ENCODE measurements around the gene ELMO1.

Gene ELMO1

DNA sequence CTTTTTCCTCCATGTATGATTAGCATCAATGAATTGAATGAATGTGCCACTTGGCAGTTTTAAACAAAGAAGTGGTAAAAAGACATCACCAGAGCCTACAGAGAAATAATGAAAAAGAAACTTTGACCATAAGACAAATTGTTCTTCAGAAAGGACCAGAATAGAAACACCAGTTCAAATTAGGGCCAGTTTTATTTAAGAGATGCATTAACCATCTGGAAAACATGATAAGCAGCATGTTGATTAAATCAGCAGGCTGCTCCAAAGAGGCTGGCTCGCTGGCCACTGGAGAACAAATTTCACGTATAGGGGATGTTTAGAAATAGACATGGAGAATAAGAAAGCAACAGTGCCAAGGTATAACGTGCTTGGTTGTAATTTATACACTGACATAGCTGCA lies 482.0 kb downstream of the ELMO1 start:
- Histone ChIP-seq H3K4me1 (ENCODE audit: control insufficient read depth, insufficient read depth, low read length) (0 out of 2 replicates have a peak, but pooled peaks cover 1% of the 10 kb centered on the region), H3K27ac (ENCODE audit: low read length) (no peak overlapping the region), H3K9me3 (ENCODE audit: control insufficient read depth, insufficient read depth, low read length) (no peaks in the 10 kb centered on the region), H3K36me3 (ENCODE audit: control insufficient read depth, insufficient read depth, low read length) (no peaks in the 10 kb centered on the region), H3K4me3 (ENCODE audit: low read length) (no peak overlapping the region), H3K27me3 (ENCODE audit: control insufficient read depth, insufficient read depth, low read length) (no peaks in the 10 kb centered on the region)
- no CpG with 5 or more reads among the region's 3 CpGs for WGBS (ENCODE audit: insufficient coverage, insufficient read length)
- DNase-seq (ENCODE audit: low read depth, low spot score) = no peak

- no CpG with 5 or more reads among the region's 3 CpGs for WGBS (ENCODE audit: insufficient coverage, insufficient read length)
- DNase-seq (ENCODE audit: low read depth, low spot score) = no peak
- 0 out of 2 replicates have a peak, but pooled peaks cover 1% of the 10 kb centered on the region for H3K4me1 ChIP-seq (ENCODE audit: control insufficient read depth, insufficient read depth, low read length)
- H3K4me3 ChIP-seq (ENCODE audit: low read length) = no peak overlapping the region
- H3K27ac ChIP-seq (ENCODE audit: low read length) = no peak overlapping the region
- no peaks in the 10 kb centered on the region for H3K27me3 ChIP-seq (ENCODE audit: control insufficient read depth, insufficient read depth, low read length)
- no peaks in the 10 kb centered on the region for H3K9me3 ChIP-seq (ENCODE audit: control insufficient read depth, insufficient read depth, low read length)
- no peaks in the 10 kb centered on the region for H3K36me3 ChIP-seq (ENCODE audit: control insufficient read depth, insufficient read depth, low read length)
Observed at GRCh38 chr7:36966039-36966438, 482.6 kb downstream of the ELMO1 start.

- Histone ChIP-seq H3K9me3 (ENCODE audit: control insufficient read depth, insufficient read depth, low read length) (no peaks in the 10 kb centered on the region), H3K4me3 (ENCODE audit: low read length) (no peak overlapping the region), H3K27ac (ENCODE audit: low read length) (no peak overlapping the region), H3K27me3 (ENCODE audit: control insufficient read depth, insufficient read depth, low read length) (no peaks in the 10 kb centered on the region), H3K36me3 (ENCODE audit: control insufficient read depth, insufficient read depth, low read length) (no peaks in the 10 kb centered on the region), H3K4me1 (ENCODE audit: control insufficient read depth, insufficient read depth, low read length) (0 out of 2 replicates have a peak, but pooled peaks cover 1% of the 10 kb centered on the region)
- no peak for DNase-seq (ENCODE audit: low read depth, low spot score)
- WGBS (ENCODE audit: insufficient coverage, insufficient read length) = no CpG with 5 or more reads among the region's 1 CpG
Observed at GRCh38 chr7:36965625-36966024, 483.0 kb downstream of the ELMO1 start.

- no peak for DNase-seq (ENCODE audit: low read depth, low spot score)
- H3K4me1 ChIP-seq (ENCODE audit: control insufficient read depth, insufficient read depth, low read length) = 0 out of 2 replicates have a peak, but pooled peaks cover 1% of the 10 kb centered on the region
- H3K36me3 ChIP-seq (ENCODE audit: control insufficient read depth, insufficient read depth, low read length) = no peaks in the 10 kb centered on the region
- no peak overlapping the region for H3K27ac ChIP-seq (ENCODE audit: low read length)
- no peaks in the 10 kb centered on the region for H3K9me3 ChIP-seq (ENCODE audit: control insufficient read depth, insufficient read depth, low read length)
- WGBS (ENCODE audit: insufficient coverage, insufficient read length) = no CpG with 5 or more reads among the region's 2 CpGs
- no peaks in the 10 kb centered on the region for H3K27me3 ChIP-seq (ENCODE audit: control insufficient read depth, insufficient read depth, low read length)
- no peak overlapping the region for H3K4me3 ChIP-seq (ENCODE audit: low read length)
Observed at GRCh38 chr7:36964297-36964696, 484.4 kb downstream of the ELMO1 start.

- H3K36me3 ChIP-seq (ENCODE audit: control insufficient read depth, insufficient read depth, low read length) = no peaks in the 10 kb centered on the region
- H3K4me3 ChIP-seq (ENCODE audit: low read length) = no peak overlapping the region
- H3K4me1 ChIP-seq (ENCODE audit: control insufficient read depth, insufficient read depth, low read length) = 0 out of 2 replicates have a peak, but pooled peaks cover 1% of the 10 kb centered on the region
- H3K27me3 ChIP-seq (ENCODE audit: control insufficient read depth, insufficient read depth, low read length) = no peaks in the 10 kb centered on the region
- WGBS (ENCODE audit: insufficient coverage, insufficient read length) = no CpG with 5 or more reads among the region's 3 CpGs
- DNase-seq (ENCODE audit: low read depth, low spot score) = no peak
- no peak overlapping the region for H3K27ac ChIP-seq (ENCODE audit: low read length)
- no peaks in the 10 kb centered on the region for H3K9me3 ChIP-seq (ENCODE audit: control insufficient read depth, insufficient read depth, low read length)
Observed at GRCh38 chr7:36962367-36962766, 486.3 kb downstream of the ELMO1 start.

DNA sequence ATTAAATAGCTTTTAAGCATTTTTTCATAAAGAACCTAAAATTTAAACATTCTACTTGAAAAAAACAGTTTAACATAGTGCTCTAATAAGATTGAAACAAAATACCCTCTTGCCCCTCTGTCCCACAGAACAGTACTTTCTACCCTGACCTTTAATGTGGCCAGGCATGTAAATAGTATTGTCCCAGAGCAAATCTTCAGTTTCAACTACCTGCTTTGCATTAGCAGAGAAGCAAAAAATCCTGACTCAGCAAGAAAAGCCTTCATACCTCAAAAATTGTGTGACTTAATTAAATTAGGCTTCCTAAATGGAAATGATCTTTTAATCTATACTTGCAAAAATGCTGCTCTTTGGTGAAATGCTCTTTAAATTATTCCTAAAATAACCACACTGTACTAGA lies 487.0 kb downstream of the ELMO1 start:
- Histone ChIP-seq H3K27ac (ENCODE audit: low read length) (no peak overlapping the region), H3K9me3 (ENCODE audit: control insufficient read depth, insufficient read depth, low read length) (no peaks in the 10 kb centered on the region), H3K4me3 (ENCODE audit: low read length) (no peak overlapping the region), H3K4me1 (ENCODE audit: control insufficient read depth, insufficient read depth, low read length) (0 out of 2 replicates have a peak, but pooled peaks cover 1% of the 10 kb centered on the region), H3K36me3 (ENCODE audit: control insufficient read depth, insufficient read depth, low read length) (no peaks in the 10 kb centered on the region), H3K27me3 (ENCODE audit: control insufficient read depth, insufficient read depth, low read length) (no peaks in the 10 kb centered on the region)
- no peak for DNase-seq (ENCODE audit: low read depth, low spot score)

- H3K36me3 ChIP-seq (ENCODE audit: control insufficient read depth, insufficient read depth, low read length) = no peaks in the 10 kb centered on the region
- H3K27me3 ChIP-seq (ENCODE audit: control insufficient read depth, insufficient read depth, low read length) = no peaks in the 10 kb centered on the region
- H3K27ac ChIP-seq (ENCODE audit: low read length) = no peak overlapping the region
- WGBS (ENCODE audit: insufficient coverage, insufficient read length) = no CpG with 5 or more reads among the region's 2 CpGs
- H3K4me3 ChIP-seq (ENCODE audit: low read length) = no peak overlapping the region
- 0 out of 2 replicates have a peak, but pooled peaks cover 1% of the 10 kb centered on the region for H3K4me1 ChIP-seq (ENCODE audit: control insufficient read depth, insufficient read depth, low read length)
- H3K9me3 ChIP-seq (ENCODE audit: control insufficient read depth, insufficient read depth, low read length) = no peaks in the 10 kb centered on the region
- DNase-seq (ENCODE audit: low read depth, low spot score) = no peak
Observed at GRCh38 chr7:36961097-36961496, 487.6 kb downstream of the ELMO1 start.

- no CpG with 5 or more reads among the region's 1 CpG for WGBS (ENCODE audit: insufficient coverage, insufficient read length)
- H3K4me1 ChIP-seq (ENCODE audit: control insufficient read depth, insufficient read depth, low read length) = 0 out of 2 replicates have a peak, but pooled peaks cover 1% of the 10 kb centered on the region
- H3K36me3 ChIP-seq (ENCODE audit: control insufficient read depth, insufficient read depth, low read length) = no peaks in the 10 kb centered on the region
- H3K27me3 ChIP-seq (ENCODE audit: control insufficient read depth, insufficient read depth, low read length) = no peaks in the 10 kb centered on the region
- DNase-seq (ENCODE audit: low read depth, low spot score) = no peak
- H3K9me3 ChIP-seq (ENCODE audit: control insufficient read depth, insufficient read depth, low read length) = no peaks in the 10 kb centered on the region
- H3K27ac ChIP-seq (ENCODE audit: low read length) = no peak overlapping the region
- no peak overlapping the region for H3K4me3 ChIP-seq (ENCODE audit: low read length)
Observed at GRCh38 chr7:36960105-36960504, 488.6 kb downstream of the ELMO1 start.

- DNase-seq (ENCODE audit: low read depth, low spot score) = no peak
- Histone ChIP-seq H3K4me1 (ENCODE audit: control insufficient read depth, insufficient read depth, low read length) (0 out of 2 replicates have a peak, but pooled peaks cover 1% of the 10 kb centered on the region), H3K36me3 (ENCODE audit: control insufficient read depth, insufficient read depth, low read length) (no peaks in the 10 kb centered on the region), H3K27me3 (ENCODE audit: control insufficient read depth, insufficient read depth, low read length) (no peaks in the 10 kb centered on the region), H3K4me3 (ENCODE audit: low read length) (no peak overlapping the region), H3K9me3 (ENCODE audit: control insufficient read depth, insufficient read depth, low read length) (no peaks in the 10 kb centered on the region), H3K27ac (ENCODE audit: low read length) (no peak overlapping the region)
- no CpG with 5 or more reads among the region's 4 CpGs for WGBS (ENCODE audit: insufficient coverage, insufficient read length)
Observed at GRCh38 chr7:36958111-36958733, 490.4 kb downstream of the ELMO1 start.

- H3K27ac ChIP-seq (ENCODE audit: low read length) = no peak overlapping the region
- no peaks in the 10 kb centered on the region for H3K27me3 ChIP-seq (ENCODE audit: control insufficient read depth, insufficient read depth, low read length)
- no CpG with 5 or more reads among the region's 3 CpGs for WGBS (ENCODE audit: insufficient coverage, insufficient read length)
- H3K4me1 ChIP-seq (ENCODE audit: control insufficient read depth, insufficient read depth, low read length) = 0 out of 2 replicates have a peak, but pooled peaks cover 1% of the 10 kb centered on the region
- H3K36me3 ChIP-seq (ENCODE audit: control insufficient read depth, insufficient read depth, low read length) = no peaks in the 10 kb centered on the region
- DNase-seq (ENCODE audit: low read depth, low spot score) = no peak
- H3K4me3 ChIP-seq (ENCODE audit: low read length) = no peak overlapping the region
- H3K9me3 ChIP-seq (ENCODE audit: control insufficient read depth, insufficient read depth, low read length) = no peaks in the 10 kb centered on the region
Observed at GRCh38 chr7:36957620-36958019, 491.0 kb downstream of the ELMO1 start.

DNA sequence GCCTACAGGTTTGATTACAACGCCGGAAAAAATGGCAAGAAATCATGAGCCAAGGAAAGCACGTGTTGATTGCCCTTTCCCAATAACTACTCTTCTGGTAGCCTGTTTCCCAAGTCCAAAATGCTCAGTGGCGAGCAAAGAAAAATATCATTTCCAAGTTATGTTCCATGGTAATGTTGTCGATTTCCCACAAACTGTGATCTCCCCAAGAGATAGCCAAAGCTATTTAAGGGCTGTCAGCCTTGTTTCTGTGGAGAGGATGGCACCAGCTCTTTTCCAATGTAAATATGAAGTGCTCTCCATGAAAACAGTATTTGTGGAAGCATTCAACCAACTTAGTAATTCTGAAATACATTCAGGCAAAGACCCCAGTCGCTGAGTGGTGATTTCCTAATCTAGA lies 491.9 kb downstream of the ELMO1 start:
- no peaks in the 10 kb centered on the region for H3K9me3 ChIP-seq (ENCODE audit: control insufficient read depth, insufficient read depth, low read length)
- no peaks in the 10 kb centered on the region for H3K27me3 ChIP-seq (ENCODE audit: control insufficient read depth, insufficient read depth, low read length)
- no peaks in the 10 kb centered on the region for H3K36me3 ChIP-seq (ENCODE audit: control insufficient read depth, insufficient read depth, low read length)
- WGBS (ENCODE audit: insufficient coverage, insufficient read length) = no CpG with 5 or more reads among the region's 6 CpGs
- DNase-seq (ENCODE audit: low read depth, low spot score) = no peak
- H3K4me1 ChIP-seq (ENCODE audit: control insufficient read depth, insufficient read depth, low read length) = no peaks in the 10 kb centered on the region
- no peak overlapping the region for H3K4me3 ChIP-seq (ENCODE audit: low read length)
- H3K27ac ChIP-seq (ENCODE audit: low read length) = no peak overlapping the region

Data from iPS DF 6.9 (cell line).